Tibial artery (tissue), 4 donors: ENCODE measurements around the gene LEFTY2.
A peak's percentile ranks its signal among the peaks of the same experiment; 100 is the strongest.

Experiments
- DNase-seq, 2 donors: peaks; one replicate each; pipeline ENCODE4 v3.0.0-alpha.2; 2019
- H3K27ac ChIP-seq, 2 donors: fragments of 200-600 bp; sonication (generic) in 1 of 2; 1 replicate in 1 of 2; 2 replicates in 1 of 2; pipeline ENCODE4 v1.5.1; 2018 to 2019; ENCODE audit warnings: mild to moderate bottlenecking in 1 of 2
- H3K27me3 ChIP-seq, 2 donors: fragments of 200-600 bp; sonication (generic) in 1 of 2; one replicate each; pipeline versions ENCODE4 v1.5.1 to v1.6.0; 2016 to 2019
- H3K36me3 ChIP-seq, 3 donors: fragments of 200-600 bp; sonication (generic) in 2 of 3; one replicate each; pipeline ENCODE4 v1.5.1; 2016 to 2019; ENCODE audit warnings: mild to moderate bottlenecking in 2 of 3
- H3K4me1 ChIP-seq, 4 donors: fragments of 200-600 bp; sonication (generic) in 2 of 4; 1 replicate in 3 of 4; 2 replicates in 1 of 4; pipeline ENCODE4 v1.5.1; 2016 to 2019
- H3K4me3 ChIP-seq, 2 donors: fragments of 200-600 bp; sonication (generic) in 1 of 2; 1 replicate in 1 of 2; 2 replicates in 1 of 2; pipeline ENCODE4 v1.5.1; 2018 to 2019; ENCODE audit warnings: mild to moderate bottlenecking in 2 of 2
- H3K9me3 ChIP-seq, 3 donors: fragments of 200-600 bp; sonication (generic) in 1 of 3; one replicate each; pipeline ENCODE4 v1.5.1; 2016 to 2019
- CTCF ChIP-seq, 2 experiments: fragments of 200-600 bp in 1 of 2; fragments of 450-650 bp in 1 of 2; IDR thresholded peaks; one replicate each; pipeline ENCODE4 v1.5.1; 2017 to 2019; ENCODE audit warnings: antibody characterized with exemption in 2 of 2, mild to moderate bottlenecking in 1 of 2, moderate library complexity in 1 of 2
- intact Hi-C: fragments of 100-400 bp; cut with DNase I; formaldehyde crosslinking; loops from one replicate; pipeline ENCODE4 v1.15.0; 2023; ENCODE audit warnings: low total_unique reads

LEFTY2 gene

GRCh38 chr1:225915538-225915991 lies 25.5 kb downstream of the LEFTY2 start:
- Histone ChIP-seq H3K27me3 (no peaks in the 10 kb centered on the region), H3K27ac (no peak overlapping the region), H3K36me3 (peaks cover 0 to 51% (median 21%) of the 10 kb centered on the region in 3 donors), H3K4me1 (peaks cover 0 to 16% (median 7%) of the 10 kb centered on the region in 4 donors), H3K4me3 (no peak overlapping the region), H3K9me3 (no peaks in the 10 kb centered on the region)
- intact Hi-C loops: loop anchor here (10.0 kb wide), 1 partner anchor 59 kb away; no protein-coding TSS in a partner anchor
- TF ChIP-seq CTCF (IDR thresholded peaks at IDR 0.05): no peak
- no peak for DNase-seq

DNA sequence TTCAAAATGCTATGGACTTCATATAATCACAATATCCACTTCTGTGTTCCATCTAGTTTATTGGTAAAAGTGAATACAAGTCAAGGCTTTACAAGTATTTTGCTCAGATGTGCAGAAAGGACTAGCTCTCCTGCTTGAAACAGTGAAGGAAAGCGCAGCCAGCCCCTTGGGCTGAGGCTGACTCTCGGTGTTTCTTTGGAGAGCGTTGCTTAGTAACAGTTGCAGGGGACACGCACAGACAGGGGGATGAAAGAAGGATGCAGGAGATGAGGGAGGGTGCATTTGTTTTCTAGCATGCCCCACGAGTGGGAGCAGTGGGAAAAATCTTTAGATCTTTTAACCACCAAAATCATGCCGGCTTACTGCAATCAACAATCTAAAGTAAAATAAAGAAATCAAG lies 26.1 kb downstream of the LEFTY2 start:
- Histone ChIP-seq H3K27ac (no peak overlapping the region), H3K4me1 (peaks cover 0 to 10% (median 7%) of the 10 kb centered on the region in 4 donors), H3K9me3 (no peaks in the 10 kb centered on the region), H3K27me3 (no peaks in the 10 kb centered on the region), H3K36me3 (peaks cover 0 to 46% (median 15%) of the 10 kb centered on the region in 3 donors), H3K4me3 (no peak overlapping the region)
- no peak for TF ChIP-seq CTCF (IDR thresholded peaks at IDR 0.05)
- intact Hi-C loops: loop anchor here (5.0 to 10.0 kb wide), 2 partner anchors 60 to 138 kb away; partner anchors contain the start of gene SRP9
- DNase-seq: no peak

GRCh38 chr1:225914391-225914790 lies 26.6 kb downstream of the LEFTY2 start:
- no peak for TF ChIP-seq CTCF (IDR thresholded peaks at IDR 0.05)
- no peak overlapping the region for H3K27ac ChIP-seq
- DNase-seq: no peak
- H3K9me3 ChIP-seq: no peaks in the 10 kb centered on the region
- H3K4me3 ChIP-seq: no peak overlapping the region
- peaks cover 0 to 46% (median 11%) of the 10 kb centered on the region in 3 donors for H3K36me3 ChIP-seq
- no peaks in the 10 kb centered on the region for H3K27me3 ChIP-seq
- peaks cover 0 to 9% (median 7%) of the 10 kb centered on the region in 4 donors for H3K4me1 ChIP-seq
- intact Hi-C loops: loop anchor here (5.0 to 10.0 kb wide), 2 partner anchors 60 to 137 kb away; partner anchors contain the start of gene SRP9

DNA sequence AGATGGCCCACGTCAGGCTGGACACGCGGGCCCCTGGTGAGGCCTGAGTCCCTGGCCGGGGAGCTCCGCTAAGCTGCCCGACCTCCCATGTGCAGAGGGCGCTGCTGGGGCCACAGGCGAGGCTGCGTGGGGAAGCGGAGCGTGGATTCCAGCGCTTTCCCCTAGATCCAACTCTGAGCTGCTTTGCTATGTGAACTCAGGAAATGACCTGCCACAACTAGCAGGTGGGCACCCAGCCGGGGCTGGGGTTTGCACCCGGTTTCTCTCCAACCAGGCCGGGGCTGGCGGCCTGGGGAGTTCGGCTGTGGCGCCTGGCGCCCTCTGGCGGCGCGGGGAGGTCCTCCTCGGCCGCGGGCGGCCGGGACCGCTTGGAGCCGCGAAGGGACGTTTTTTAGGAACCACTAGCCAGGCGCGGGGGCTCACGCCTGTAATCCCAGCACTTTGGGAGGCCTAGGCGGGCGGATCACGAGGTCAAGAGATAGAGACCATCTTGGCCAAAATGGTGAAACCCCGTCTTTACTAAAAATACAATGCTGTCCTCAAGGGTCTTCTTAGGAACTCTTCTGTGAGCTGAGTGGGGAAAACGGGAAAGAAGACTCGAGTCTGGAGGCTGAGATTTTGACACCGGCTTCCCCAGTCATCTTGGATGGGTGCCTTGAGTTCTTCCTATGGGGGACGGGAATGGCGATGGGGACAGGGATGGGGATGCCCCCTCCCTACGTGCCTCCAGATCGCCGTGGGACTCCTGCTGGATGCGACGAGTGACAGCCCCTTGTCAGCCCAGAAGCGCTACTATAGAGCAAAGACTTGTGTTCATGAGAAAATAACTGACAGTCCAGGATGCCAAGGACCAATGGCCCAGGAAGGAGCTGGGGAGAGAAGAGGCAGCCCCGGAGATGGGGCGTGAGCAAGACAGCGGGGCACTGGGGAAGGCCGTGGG lies 29.6 kb downstream of the LEFTY2 start:
- peaks cover 0 to 9% (median 7%) of the 10 kb centered on the region in 4 donors for H3K4me1 ChIP-seq
- peak overlapping the region in 1 of 2 donors; percentile 12 for H3K4me3 ChIP-seq
- peaks cover 0 to 29% (median 0%) of the 10 kb centered on the region in 3 donors for H3K36me3 ChIP-seq
- intact Hi-C loops: loop anchor here (2.0 to 10.0 kb wide), 3 partner anchors 63 to 437 kb away; partner anchors contain the start of gene SRP9
- no peaks in the 10 kb centered on the region for H3K27me3 ChIP-seq
- TF ChIP-seq CTCF (IDR thresholded peaks at IDR 0.05): peak; percentile 88 to 95
- peak; percentile 50 to 77 for DNase-seq
- no peaks in the 10 kb centered on the region for H3K9me3 ChIP-seq
- no peak overlapping the region for H3K27ac ChIP-seq

DNA sequence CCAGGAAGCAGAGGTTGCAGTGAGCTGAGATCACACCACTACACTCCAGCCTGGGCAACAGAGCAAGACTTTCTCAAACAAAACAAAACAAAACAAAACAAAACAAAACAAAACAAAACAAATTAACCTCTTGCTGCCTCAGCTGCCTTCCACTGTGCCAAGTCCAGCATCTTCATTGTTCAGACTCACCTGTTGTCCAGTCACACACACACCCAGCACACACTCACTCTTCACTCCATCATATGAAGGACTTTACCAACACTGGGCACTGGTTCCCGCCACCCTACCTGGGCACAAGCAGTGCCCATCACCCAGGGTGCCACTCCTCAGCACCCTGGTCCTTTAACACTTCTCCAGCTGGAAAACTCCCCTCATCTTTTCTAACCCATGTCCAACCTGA lies 31.5 kb downstream of the LEFTY2 start:
- no peak for DNase-seq
- Histone ChIP-seq H3K36me3 (peaks cover 0 to 9% (median 0%) of the 10 kb centered on the region in 3 donors), H3K27ac (no peak overlapping the region), H3K9me3 (no peaks in the 10 kb centered on the region), H3K4me3 (no peak overlapping the region), H3K27me3 (no peaks in the 10 kb centered on the region), H3K4me1 (peaks cover 0 to 9% (median 7%) of the 10 kb centered on the region in 4 donors)
- intact Hi-C loops: no loop called here
- TF ChIP-seq CTCF (IDR thresholded peaks at IDR 0.05): no peak
